Choroid plexus epithelial cell (primary cell): Measurements from ENCODE around the gene ZNF607.
A peak's percentile ranks its signal among the peaks of the same experiment; 100 is the strongest.
"Not testable (repeated sequence)": the region's sequence is repeated elsewhere in the genome, so short reads cannot be mapped to it uniquely, and the experiment has no call there.

Experiments used
- DNase-seq: peaks from one replicate; pipeline ENCODE4 v3.0.0-alpha.2; 2010; ENCODE audit warnings: low read depth
- H3K4me3 ChIP-seq: 2 replicates; pipeline ENCODE4 v1.5.1; 2011; ENCODE audit warnings: low read depth, mild to moderate bottlenecking, control low read depth, low read length, moderate library complexity
- CTCF ChIP-seq: conservative IDR thresholded peaks from 2 replicates; pipeline ENCODE4 v1.5.1; 2011; ENCODE audit warnings: low read depth, mild to moderate bottlenecking, control low read depth, inconsistent platforms, low read length, moderate library complexity

Gene ZNF607

GRCh38 chr19:37719111-37719926 lies at the start of gene ZNF607:
ZNF607 (minus strand) TSS chr19:37719761; CDS start chr19:37711618, 8,143 bp downstream.
- DNase-seq = peak; percentile 95
- peak within 1 kb of the TSS; percentile 85 for H3K4me3 ChIP-seq
- peak; percentile 78 for TF ChIP-seq CTCF

GRCh38 chr19:37763488-37763887 lies 43.9 kb upstream of the ZNF607 start:
- no peak for TF ChIP-seq CTCF
- peak; percentile 21 for DNase-seq
- H3K4me3 ChIP-seq = no peak overlapping the region

GRCh38 chr19:37757683-37758082 lies 38.1 kb upstream of the ZNF607 start:
- H3K4me3 ChIP-seq, DNase-seq: not testable (repeated sequence)

- H3K4me3 ChIP-seq = no peak overlapping the region
- DNase-seq = no peak
- no peak for TF ChIP-seq CTCF
Observed at GRCh38 chr19:37738371-37738770, 18.8 kb upstream of the ZNF607 start.

DNA sequence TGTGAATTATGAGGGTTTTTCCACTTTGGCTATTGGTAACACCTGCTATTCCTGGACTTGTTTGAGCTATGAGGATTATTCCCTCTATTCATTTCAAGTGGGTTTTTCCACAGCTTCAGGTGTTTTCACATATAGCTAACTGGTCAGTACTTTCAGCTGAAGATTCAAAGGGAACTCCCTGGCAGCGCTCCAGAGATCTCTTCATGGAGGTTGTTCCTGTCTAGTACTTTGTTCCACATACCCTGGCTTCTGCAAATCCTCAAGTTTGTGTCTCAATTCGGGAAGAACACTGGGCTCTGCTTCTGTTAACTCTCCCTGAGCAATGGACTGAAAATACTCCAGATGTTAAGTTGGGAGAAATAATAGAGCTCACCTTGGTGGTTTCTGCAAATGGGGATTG lies 5.6 kb upstream of the ZNF607 start:
- TF ChIP-seq CTCF = no peak
- peak; percentile 2 for DNase-seq
- H3K4me3 ChIP-seq = no peak overlapping the region

GRCh38 chr19:37719927-37720265 lies 335 bp upstream of the ZNF607 start:
- no peak for TF ChIP-seq CTCF
- peak overlapping the region; percentile 85 for H3K4me3 ChIP-seq
- no peak for DNase-seq

DNA sequence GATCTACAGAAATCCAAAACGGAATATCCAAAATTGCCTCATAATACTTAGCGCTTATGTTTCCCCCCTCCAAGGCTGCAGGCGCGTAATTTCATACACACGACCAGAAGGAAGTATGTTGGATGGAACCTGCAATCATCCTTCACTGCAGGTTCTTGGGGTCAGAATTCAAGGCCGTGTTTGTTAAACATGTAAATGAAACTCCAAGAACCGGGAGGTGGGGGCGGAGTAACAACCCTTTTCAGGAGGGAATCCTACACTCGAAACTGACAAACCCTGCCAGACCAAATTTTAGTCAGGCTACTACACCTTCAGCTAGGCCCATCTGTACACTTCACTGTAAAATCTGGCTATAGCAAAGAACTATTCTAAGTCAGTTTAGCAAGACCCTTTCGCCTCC lies 1.3 kb downstream of the ZNF607 start:
- H3K4me3 ChIP-seq = peak overlapping the region; percentile 85
- TF ChIP-seq CTCF = no peak
- DNase-seq = peak; percentile 5
